NB4 (cell line): ENCODE results near the gene PNKP.
A peak's percentile ranks its signal among the peaks of the same experiment; 100 is the strongest.

Source experiments
- DNase-seq: peaks from one replicate; pipeline ENCODE4 v3.0.0; 2010; ENCODE audit warnings: low read depth
- H3K4me3 ChIP-seq: one replicate; pipeline ENCODE4 v1.5.1; 2011; ENCODE audit warnings: mild to moderate bottlenecking, low read depth, low read length, moderate library complexity
- CTCF ChIP-seq: IDR thresholded peaks from one replicate; pipeline ENCODE4 v1.5.1; 2012; ENCODE audit warnings: low read depth, low read length
- MAX ChIP-seq: IDR thresholded peaks from 2 replicates; pipeline ENCODE4 v1.6.1; 2011; ENCODE audit warnings: low read depth, low read length
- MYC ChIP-seq: IDR thresholded peaks from 2 replicates; pipeline ENCODE4 v1.6.1; 2011; ENCODE audit warnings: low read depth, low read length
- POLR2A ChIP-seq: IDR thresholded peaks from 2 replicates; pipeline ENCODE4 v1.6.1; 2011; ENCODE audit warnings: mild to moderate bottlenecking; ENCODE audit not compliant: insufficient read length; ENCODE audit errors: extremely low read depth

The PNKP gene

GRCh38 chr19:49870309-49870901 is 3.0 kb upstream of the PNKP start:
- H3K4me3 ChIP-seq = peak overlapping the region; percentile 59
- no peak for TF ChIP-seq MAX
- no peak for TF ChIP-seq MYC
- no peak for TF ChIP-seq CTCF
- no peak for TF ChIP-seq POLR2A
- no peak for DNase-seq

- peak overlapping the region; percentile 59 for H3K4me3 ChIP-seq
- TF ChIP-seq POLR2A = peak; percentile 31
- no peak for TF ChIP-seq CTCF
Observed at GRCh38 chr19:49869484-49870308, 2.3 kb upstream of the PNKP start.

GRCh38 chr19:49869009-49869483 is 1.7 kb upstream of the PNKP start:
- H3K4me3 ChIP-seq = no peak overlapping the region
- DNase-seq = no peak
- no peak for TF ChIP-seq CTCF
- no peak for TF ChIP-seq POLR2A
- no peak for TF ChIP-seq MAX
- TF ChIP-seq MYC = no peak

More at GRCh38 chr19:49869484-49870308, 2.3 kb upstream of the PNKP start:
- peak; percentile 99 for DNase-seq

- no peak for DNase-seq
- no peak for TF ChIP-seq POLR2A
- TF ChIP-seq MYC = no peak
- TF ChIP-seq MAX = no peak
- TF ChIP-seq CTCF = no peak
- no peak overlapping the region for H3K4me3 ChIP-seq
Observed at GRCh38 chr19:49864890-49865289, 2.5 kb downstream of the PNKP start.

- DNase-seq = no peak
- TF ChIP-seq POLR2A (no peak), CTCF (no peak), MYC (no peak), MAX (no peak)
Observed at GRCh38 chr19:49863935-49864320, 3.4 kb downstream of the PNKP start.

More at GRCh38 chr19:49863935-49864320, 3.4 kb downstream of the PNKP start:
- no peak overlapping the region for H3K4me3 ChIP-seq
